Measurements from ENCODE around the gene PPM1N. TPM values are rescaled to one million over a fixed set of nuclear protein-coding genes. Genes with fewer than 3 reads are reported as not detected.

The PPM1N gene
- total and polyA plus RNA-seq, 2 of the 13 experiments (the other 11 are each of a cell fraction or from before 2014, with no cell fraction given), result 0.31 to 1.8 TPM

- TF ChIP-seq PBX2 (CRISPR knock-in tag; IDR thresholded peaks at IDR 0.05) (no peak), PCBP2 (optimal IDR thresholded peaks at IDR 0.05; ENCODE audit: low read depth, low read length, poor library complexity, severe bottlenecking) (no peak), TMF1 (CRISPR knock-in tag; IDR thresholded peaks at IDR 0.05; ENCODE audit: low read depth) (no peak), ZNF709 (CRISPR knock-in tag; IDR thresholded peaks at IDR 0.05) (no peak), HDAC1 (CRISPR knock-in tag; IDR thresholded peaks at IDR 0.05) (peak; percentile 38; the same call in 1 of the 2 replicates), ZNF318 (CRISPR knock-in tag; IDR thresholded peaks at IDR 0.05) (0 out of 2 replicates have a peak, but pooled peaks have one; percentile 24), ZNF543 (CRISPR knock-in tag; IDR thresholded peaks at IDR 0.05) (no peak; the same call in 1 of the 2 replicates), ZNF619 (CRISPR knock-in tag; IDR thresholded peaks at IDR 0.05) (no peak), HMGXB3 (CRISPR knock-in tag; IDR thresholded peaks at IDR 0.05; ENCODE audit: borderline replicate concordance) (no peak), ATF4 (CRISPR knock-in tag; IDR thresholded peaks at IDR 0.05) (peak in 1 of 2 experiments; percentile 38; a peak in 1 of 4 replicates), ZNF775 (CRISPR knock-in tag; IDR thresholded peaks at IDR 0.05; ENCODE audit: borderline replicate concordance) (no peak), ZNF180 (CRISPR knock-in tag; IDR thresholded peaks at IDR 0.05; ENCODE audit: borderline replicate concordance, low read depth) (no peak), SMAD9 (CRISPR knock-in tag; IDR thresholded peaks at IDR 0.05) (no peak)
Measured at GRCh38 chr19:45506989-45507871, 9.0 kb downstream of the PPM1N start, which contains the start of gene VASP (continued).
